Prostate gland (tissue), 2 donors: ENCODE measurements around the gene SLIT3.

Source experiments
- POLR2A ChIP-seq: fragments of 450-650 bp; IDR thresholded peaks from one replicate; pipeline ENCODE4 v1.6.1; 2016; ENCODE audit warnings: antibody characterized with exemption, mild to moderate bottlenecking
- POLR2AphosphoS5 ChIP-seq: sonication (generic); formaldehyde crosslinking; IDR thresholded peaks from one replicate; pipeline ENCODE4 v1.6.1; 2017; ENCODE audit warnings: antibody characterized with exemption
- TF ChIP-seq, protein P1 (sequence below), 4 experiments: fragments of 200-600 bp in 2 of 4; fragments of 450-650 bp in 2 of 4; sonication (generic) in 2 of 4; IDR thresholded peaks; 1 replicate in 3 of 4; 2 replicates in 1 of 4; pipeline ENCODE4 v1.5.1; 2016 to 2019; ENCODE audit warnings: antibody characterized with exemption in 4 of 4, mild to moderate bottlenecking in 2 of 4, moderate library complexity in 2 of 4

DNA sequence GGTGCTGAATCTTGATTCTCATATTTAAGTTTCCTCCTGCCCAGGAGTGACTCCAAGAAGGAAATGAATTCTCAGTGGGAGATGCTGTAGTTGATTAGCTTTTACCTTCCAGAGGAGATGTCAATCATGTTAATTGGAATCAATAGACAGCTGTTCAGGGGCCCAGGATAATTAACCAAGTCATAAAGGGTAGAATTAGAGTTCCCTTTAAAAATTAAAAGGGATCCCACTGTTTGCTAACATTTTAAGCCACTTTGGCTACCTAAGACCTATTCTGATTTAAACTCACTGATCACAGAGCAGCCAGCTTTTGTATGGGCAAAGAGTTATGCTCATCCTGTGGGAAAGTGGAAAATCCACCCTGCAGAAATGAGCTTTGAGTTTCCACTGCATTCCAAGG lies 249.6 kb downstream of the SLIT3 start:
- TF ChIP-seq, protein P1, sequence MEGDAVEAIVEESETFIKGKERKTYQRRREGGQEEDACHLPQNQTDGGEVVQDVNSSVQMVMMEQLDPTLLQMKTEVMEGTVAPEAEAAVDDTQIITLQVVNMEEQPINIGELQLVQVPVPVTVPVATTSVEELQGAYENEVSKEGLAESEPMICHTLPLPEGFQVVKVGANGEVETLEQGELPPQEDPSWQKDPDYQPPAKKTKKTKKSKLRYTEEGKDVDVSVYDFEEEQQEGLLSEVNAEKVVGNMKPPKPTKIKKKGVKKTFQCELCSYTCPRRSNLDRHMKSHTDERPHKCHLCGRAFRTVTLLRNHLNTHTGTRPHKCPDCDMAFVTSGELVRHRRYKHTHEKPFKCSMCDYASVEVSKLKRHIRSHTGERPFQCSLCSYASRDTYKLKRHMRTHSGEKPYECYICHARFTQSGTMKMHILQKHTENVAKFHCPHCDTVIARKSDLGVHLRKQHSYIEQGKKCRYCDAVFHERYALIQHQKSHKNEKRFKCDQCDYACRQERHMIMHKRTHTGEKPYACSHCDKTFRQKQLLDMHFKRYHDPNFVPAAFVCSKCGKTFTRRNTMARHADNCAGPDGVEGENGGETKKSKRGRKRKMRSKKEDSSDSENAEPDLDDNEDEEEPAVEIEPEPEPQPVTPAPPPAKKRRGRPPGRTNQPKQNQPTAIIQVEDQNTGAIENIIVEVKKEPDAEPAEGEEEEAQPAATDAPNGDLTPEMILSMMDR (IDR thresholded peaks at IDR 0.05): no peak
- TF ChIP-seq POLR2AphosphoS5 (no peak), POLR2A (no peak)
